Measurements from ENCODE around the gene OR51V1.

Gene OR51V1

DNA sequence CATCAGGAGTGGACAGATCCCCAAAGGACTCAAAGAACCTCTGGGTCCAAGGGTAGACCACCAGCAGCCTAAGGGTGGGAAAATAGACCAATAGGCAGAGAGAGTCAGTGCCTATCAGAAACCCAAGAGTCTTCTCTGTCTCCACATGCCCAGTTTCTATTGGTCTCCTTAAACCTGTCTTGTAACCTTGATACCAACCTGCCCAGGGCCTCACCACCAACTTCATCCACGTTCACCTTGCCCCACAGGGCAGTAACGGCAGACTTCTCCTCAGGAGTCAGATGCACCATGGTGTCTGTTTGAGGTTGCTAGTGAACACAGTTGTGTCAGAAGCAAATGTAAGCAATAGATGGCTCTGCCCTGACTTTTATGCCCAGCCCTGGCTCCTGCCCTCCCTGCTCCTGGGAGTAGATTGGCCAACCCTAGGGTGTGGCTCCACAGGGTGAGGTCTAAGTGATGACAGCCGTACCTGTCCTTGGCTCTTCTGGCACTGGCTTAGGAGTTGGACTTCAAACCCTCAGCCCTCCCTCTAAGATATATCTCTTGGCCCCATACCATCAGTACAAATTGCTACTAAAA lies 26.3 kb upstream of the OR51V1 start, which contains the start of gene HBB:
Gene HBB, minus strand, starts transcription at position 340 of the 579 bp plus-strand sequence. Its CDS starts 50 bp downstream, at position 290.
- Histone ChIP-seq H3K4me2 (ENCODE audit: low read length) (no peak within 1 kb of the TSS), H3K9me3 (ENCODE audit: control insufficient read depth, insufficient read depth, low read length) (no peaks in the 10 kb centered on the region), H3F3A (ENCODE audit: control insufficient read depth, insufficient read depth) (no peaks in the 10 kb centered on the region), H3K27ac (ENCODE audit: low read depth, low read length) (no peak within 1 kb of the TSS), H3K4me3 (ENCODE audit: low read length) (no peak within 1 kb of the TSS), H3K36me3 (ENCODE audit: control insufficient read depth, low read length) (no peaks in the 10 kb centered on the region), H3K9me2 (replicated peaks; ENCODE audit: control insufficient read depth, low read length) (no peaks in the 10 kb centered on the region), H3K79me2 (ENCODE audit: control insufficient read depth, low read length) (no peaks in the 10 kb centered on the region), H4K20me1 (ENCODE audit: control insufficient read depth, insufficient read depth, low read depth, low read length) (no peaks in the 10 kb centered on the region), H3K4me1 (ENCODE audit: control insufficient read depth, low read length) (no peaks in the 10 kb centered on the region), H3K27me3 (ENCODE audit: control insufficient read depth, low read length) (no peaks in the 10 kb centered on the region)
- TF ChIP-seq EZH2phosphoT487 (IDR thresholded peaks at IDR 0.05; ENCODE audit: borderline replicate concordance, low read length) = no peak
- TF ChIP-seq, protein P1, sequence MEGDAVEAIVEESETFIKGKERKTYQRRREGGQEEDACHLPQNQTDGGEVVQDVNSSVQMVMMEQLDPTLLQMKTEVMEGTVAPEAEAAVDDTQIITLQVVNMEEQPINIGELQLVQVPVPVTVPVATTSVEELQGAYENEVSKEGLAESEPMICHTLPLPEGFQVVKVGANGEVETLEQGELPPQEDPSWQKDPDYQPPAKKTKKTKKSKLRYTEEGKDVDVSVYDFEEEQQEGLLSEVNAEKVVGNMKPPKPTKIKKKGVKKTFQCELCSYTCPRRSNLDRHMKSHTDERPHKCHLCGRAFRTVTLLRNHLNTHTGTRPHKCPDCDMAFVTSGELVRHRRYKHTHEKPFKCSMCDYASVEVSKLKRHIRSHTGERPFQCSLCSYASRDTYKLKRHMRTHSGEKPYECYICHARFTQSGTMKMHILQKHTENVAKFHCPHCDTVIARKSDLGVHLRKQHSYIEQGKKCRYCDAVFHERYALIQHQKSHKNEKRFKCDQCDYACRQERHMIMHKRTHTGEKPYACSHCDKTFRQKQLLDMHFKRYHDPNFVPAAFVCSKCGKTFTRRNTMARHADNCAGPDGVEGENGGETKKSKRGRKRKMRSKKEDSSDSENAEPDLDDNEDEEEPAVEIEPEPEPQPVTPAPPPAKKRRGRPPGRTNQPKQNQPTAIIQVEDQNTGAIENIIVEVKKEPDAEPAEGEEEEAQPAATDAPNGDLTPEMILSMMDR (IDR thresholded peaks at IDR 0.05; ENCODE audit: low read depth, low read length, poor library complexity, severe bottlenecking) = no peak

DNA sequence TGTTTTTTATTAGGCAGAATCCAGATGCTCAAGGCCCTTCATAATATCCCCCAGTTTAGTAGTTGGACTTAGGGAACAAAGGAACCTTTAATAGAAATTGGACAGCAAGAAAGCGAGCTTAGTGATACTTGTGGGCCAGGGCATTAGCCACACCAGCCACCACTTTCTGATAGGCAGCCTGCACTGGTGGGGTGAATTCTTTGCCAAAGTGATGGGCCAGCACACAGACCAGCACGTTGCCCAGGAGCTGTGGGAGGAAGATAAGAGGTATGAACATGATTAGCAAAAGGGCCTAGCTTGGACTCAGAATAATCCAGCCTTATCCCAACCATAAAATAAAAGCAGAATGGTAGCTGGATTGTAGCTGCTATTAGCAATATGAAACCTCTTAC lies 25.0 kb upstream of the OR51V1 start:
- no peaks in the 10 kb centered on the region for H3K27me3 ChIP-seq (ENCODE audit: control insufficient read depth, low read length)
- TF ChIP-seq, protein P1 (IDR thresholded peaks at IDR 0.05; ENCODE audit: low read depth, low read length, poor library complexity, severe bottlenecking) = no peak
- TF ChIP-seq EZH2phosphoT487 (IDR thresholded peaks at IDR 0.05; ENCODE audit: borderline replicate concordance, low read length) = no peak

DNA sequence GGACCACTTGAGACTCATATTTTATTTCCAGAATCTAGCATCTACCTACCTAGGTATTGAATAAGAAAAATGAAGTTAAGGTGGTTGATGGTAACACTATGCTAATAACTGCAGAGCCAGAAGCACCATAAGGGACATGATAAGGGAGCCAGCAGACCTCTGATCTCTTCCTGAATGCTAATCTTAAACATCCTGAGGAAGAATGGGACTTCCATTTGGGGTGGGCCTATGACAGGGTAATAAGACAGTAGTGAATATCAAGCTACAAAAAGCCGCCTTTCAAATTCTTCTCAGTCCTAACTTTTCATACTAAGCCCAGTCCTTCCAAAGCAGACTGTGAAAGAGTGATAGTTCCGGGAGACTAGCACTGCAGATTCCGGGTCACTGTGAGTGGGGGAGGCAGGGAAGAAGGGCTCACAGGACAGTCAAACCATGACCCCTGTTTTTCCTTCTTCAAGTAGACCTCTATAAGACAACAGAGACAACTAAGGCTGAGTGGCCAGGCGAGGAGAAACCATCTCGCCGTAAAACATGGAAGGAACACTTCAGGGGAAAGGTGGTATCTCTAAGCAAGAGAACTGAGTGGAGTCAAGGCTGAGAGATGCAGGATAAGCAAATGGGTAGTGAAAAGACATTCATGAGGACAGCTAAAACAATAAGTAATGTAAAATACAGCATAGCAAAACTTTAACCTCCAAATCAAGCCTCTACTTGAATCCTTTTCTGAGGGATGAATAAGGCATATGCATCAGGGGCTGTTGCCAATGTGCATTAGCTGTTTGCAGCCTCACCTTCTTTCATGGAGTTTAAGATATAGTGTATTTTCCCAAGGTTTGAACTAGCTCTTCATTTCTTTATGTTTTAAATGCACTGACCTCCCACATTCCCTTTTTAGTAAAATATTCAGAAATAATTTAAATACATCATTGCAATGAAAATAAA lies 24.3 kb upstream of the OR51V1 start:
- Histone ChIP-seq H3K36me3 (ENCODE audit: control insufficient read depth, low read length) (no peaks in the 10 kb centered on the region), H3K4me1 (ENCODE audit: control insufficient read depth, low read length) (no peaks in the 10 kb centered on the region), H3K4me2 (ENCODE audit: low read length) (no peak overlapping the region), H3K79me2 (ENCODE audit: control insufficient read depth, low read length) (no peaks in the 10 kb centered on the region), H3K27ac (ENCODE audit: low read depth, low read length) (no peak overlapping the region), H3K9me3 (ENCODE audit: control insufficient read depth, insufficient read depth, low read length) (no peaks in the 10 kb centered on the region), H3K27me3 (ENCODE audit: control insufficient read depth, low read length) (no peaks in the 10 kb centered on the region), H3K4me3 (ENCODE audit: low read length) (no peak overlapping the region), H4K20me1 (ENCODE audit: control insufficient read depth, insufficient read depth, low read depth, low read length) (no peaks in the 10 kb centered on the region), H3K9me2 (replicated peaks; ENCODE audit: control insufficient read depth, low read length) (no peaks in the 10 kb centered on the region), H3F3A (ENCODE audit: control insufficient read depth, insufficient read depth) (no peaks in the 10 kb centered on the region)
- TF ChIP-seq, protein P1 (IDR thresholded peaks at IDR 0.05; ENCODE audit: low read depth, low read length, poor library complexity, severe bottlenecking) = no peak
- TF ChIP-seq EZH2phosphoT487 (IDR thresholded peaks at IDR 0.05; ENCODE audit: borderline replicate concordance, low read length) = no peak

More for the DNA sequence above, 25.0 kb upstream of the OR51V1 start:
- H3K9me3 ChIP-seq (ENCODE audit: control insufficient read depth, insufficient read depth, low read length) = no peaks in the 10 kb centered on the region
- no peaks in the 10 kb centered on the region for H3K4me1 ChIP-seq (ENCODE audit: control insufficient read depth, low read length)
- H3F3A ChIP-seq (ENCODE audit: control insufficient read depth, insufficient read depth) = no peaks in the 10 kb centered on the region
- no peak overlapping the region for H3K4me3 ChIP-seq (ENCODE audit: low read length)
- H3K4me2 ChIP-seq (ENCODE audit: low read length) = no peak overlapping the region
- H3K9me2 ChIP-seq (replicated peaks; ENCODE audit: control insufficient read depth, low read length) = no peaks in the 10 kb centered on the region
- no peak overlapping the region for H3K27ac ChIP-seq (ENCODE audit: low read depth, low read length)
- no peaks in the 10 kb centered on the region for H4K20me1 ChIP-seq (ENCODE audit: control insufficient read depth, insufficient read depth, low read depth, low read length)
- no peaks in the 10 kb centered on the region for H3K79me2 ChIP-seq (ENCODE audit: control insufficient read depth, low read length)
- no peaks in the 10 kb centered on the region for H3K36me3 ChIP-seq (ENCODE audit: control insufficient read depth, low read length)

Measured in DOHH2 (cell line).